IPS DF 6.9 (cell line): Measurements from ENCODE around the gene LIF.

Experiments
- DNase-seq: peaks from one replicate; pipeline ENCODE4 v3.0.0-alpha.2; 2013; ENCODE audit warnings: low read depth, low spot score
- H3K27ac ChIP-seq: one replicate; pipeline ENCODE4 v1.5.1; 2013; ENCODE audit warnings: low read length, control low read depth
- H3K27me3 ChIP-seq: 2 replicates; pipeline ENCODE4 v1.6.1; 2013; ENCODE audit warnings: mild to moderate bottlenecking, low read length; ENCODE audit not compliant: control insufficient read depth, insufficient read depth
- H3K36me3 ChIP-seq: 2 replicates; pipeline ENCODE4 v1.6.1; 2013; ENCODE audit warnings: low read length; ENCODE audit not compliant: control insufficient read depth, insufficient read depth
- H3K4me1 ChIP-seq: 2 replicates; pipeline ENCODE4 v1.6.1; 2013; ENCODE audit warnings: low read length; ENCODE audit not compliant: control insufficient read depth, insufficient read depth
- H3K4me3 ChIP-seq: 2 replicates; pipeline ENCODE4 v1.5.1; 2013; ENCODE audit warnings: mild to moderate bottlenecking, low read length
- H3K9me3 ChIP-seq: 2 replicates; pipeline ENCODE4 v1.6.1; 2013; ENCODE audit warnings: low read length, inconsistent platforms; ENCODE audit not compliant: control insufficient read depth, insufficient read depth
- WGBS: extraction: QIAGEN DNeasy Blood & Tissue Kit; methylation state at CpG from one replicate; pipeline ENCODE4 v1.1.7; 2013; ENCODE audit warnings: mixed read lengths, missing lambda C conversion rate; ENCODE audit not compliant: insufficient read length, insufficient coverage; 5-methylcytosine and 5-hydroxymethylcytosine counted together

The LIF gene

DNA sequence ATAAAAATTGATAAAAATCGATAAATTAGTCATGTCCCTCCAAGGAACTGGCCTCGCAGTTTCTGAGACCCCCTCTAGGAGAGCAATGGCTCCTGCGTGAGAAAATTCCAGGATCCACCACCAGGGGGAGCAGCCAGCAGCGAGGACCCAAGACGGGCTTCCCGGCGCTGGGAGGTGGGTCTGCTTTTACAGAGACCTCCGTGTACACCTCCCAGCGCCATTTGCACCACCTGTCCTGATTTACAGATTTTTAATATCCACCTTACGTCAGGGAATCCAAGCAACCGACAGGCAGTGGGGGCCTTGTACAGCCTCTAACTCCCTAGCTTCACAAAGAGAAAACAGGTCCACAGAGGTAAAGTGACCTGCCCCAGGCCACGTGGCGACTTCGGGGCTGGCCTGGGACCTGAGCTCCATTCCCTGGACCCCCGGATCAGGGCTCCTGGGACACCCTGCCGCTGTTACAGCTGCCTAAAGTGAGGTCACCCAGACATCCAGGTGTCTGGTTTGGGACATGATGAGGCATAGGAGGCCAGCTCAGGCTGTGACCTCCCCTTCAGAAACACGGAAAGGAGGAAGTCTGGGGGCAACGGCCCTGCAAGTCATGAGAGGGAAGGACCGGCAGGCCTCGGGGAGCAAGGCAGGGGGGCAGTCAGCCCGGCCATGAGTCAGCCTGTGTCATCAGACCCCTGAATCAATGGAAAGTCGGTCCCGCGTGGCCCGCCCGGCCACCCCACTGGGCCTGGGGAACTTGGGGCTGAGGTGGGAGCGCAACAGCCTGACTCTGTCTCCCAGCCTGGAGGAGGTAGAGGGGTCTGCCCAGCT lies 16.6 kb upstream of the LIF start:
- Histone ChIP-seq H3K27me3 (no peaks in the 10 kb centered on the region), H3K36me3 (no peaks in the 10 kb centered on the region), H3K4me1 (no peaks in the 10 kb centered on the region), H3K27ac (no peak overlapping the region), H3K4me3 (no peak overlapping the region), H3K9me3 (no peaks in the 10 kb centered on the region)
- DNase-seq, result no peak
- WGBS, result no CpG with 5 or more reads among the region's 27 CpGs

DNA sequence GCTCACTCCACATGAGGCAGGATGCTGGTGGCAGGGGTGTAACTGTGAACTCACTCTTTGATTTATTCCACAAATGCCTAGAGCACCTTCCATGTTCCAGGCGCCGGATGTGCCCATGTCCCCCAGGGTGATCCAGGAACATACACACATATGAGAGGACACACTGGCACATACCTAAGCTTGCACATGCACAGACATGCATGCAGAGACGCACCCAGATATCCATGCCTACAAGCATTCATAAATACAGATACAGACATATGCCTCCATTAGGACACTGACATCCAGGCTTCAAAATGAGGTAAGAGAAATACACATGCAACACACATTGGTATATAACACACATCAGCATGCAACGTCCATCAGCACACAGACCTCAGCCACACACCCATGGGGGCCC lies 15.6 kb upstream of the LIF start:
- Histone ChIP-seq H3K9me3 (no peaks in the 10 kb centered on the region), H3K27me3 (no peaks in the 10 kb centered on the region), H3K4me3 (no peak overlapping the region), H3K36me3 (no peaks in the 10 kb centered on the region), H3K4me1 (peaks cover 5% of the 10 kb centered on the region), H3K27ac (no peak overlapping the region)
- WGBS, result no CpG with 5 or more reads among the region's 4 CpGs
- DNase-seq, result no peak

DNA sequence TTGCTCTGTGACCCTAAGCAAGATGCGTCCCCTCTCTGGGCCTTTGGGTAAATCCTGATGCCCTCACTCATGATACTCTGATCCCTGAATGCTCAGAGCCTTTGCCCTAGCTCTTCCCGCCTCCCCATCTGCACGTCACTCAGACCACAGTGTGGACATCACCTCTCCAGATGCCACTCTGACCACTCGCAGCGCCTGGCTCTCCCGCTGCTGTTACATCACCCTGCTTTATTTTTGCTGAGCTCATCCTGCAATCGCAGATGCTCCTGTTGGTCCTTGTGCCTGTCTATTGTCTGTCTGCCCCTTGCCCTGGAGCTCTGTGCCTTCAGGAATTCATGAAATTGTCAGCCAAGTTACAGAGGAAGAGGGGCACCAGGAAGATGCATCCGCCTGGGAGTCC lies 14.6 kb upstream of the LIF start:
- Histone ChIP-seq H3K4me3 (no peak overlapping the region), H3K9me3 (no peaks in the 10 kb centered on the region), H3K27me3 (no peaks in the 10 kb centered on the region), H3K4me1 (peaks cover 5% of the 10 kb centered on the region), H3K27ac (no peak overlapping the region), H3K36me3 (no peaks in the 10 kb centered on the region)
- no peak for DNase-seq
- WGBS, result no CpG with 5 or more reads among the region's 8 CpGs

DNA sequence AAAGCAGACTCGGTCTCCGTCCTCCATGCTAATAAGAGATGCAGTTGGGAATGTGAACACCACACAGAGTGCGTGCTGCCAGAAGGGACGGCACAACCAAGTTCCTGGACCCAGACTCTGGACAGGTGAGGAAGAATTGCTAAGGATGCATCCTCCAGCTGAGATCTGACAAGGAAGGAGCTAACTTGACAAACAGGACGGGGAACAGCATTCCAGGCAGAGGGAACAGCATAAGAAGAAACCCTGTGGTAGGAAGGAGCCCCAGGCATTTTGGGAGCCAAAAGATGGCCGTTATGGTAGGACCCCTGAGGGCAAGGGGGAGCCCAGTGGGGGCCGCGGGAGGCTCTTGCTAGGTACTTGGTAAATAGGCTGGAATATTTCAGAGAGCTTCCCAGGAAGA lies 14.1 kb upstream of the LIF start:
- H3K27ac ChIP-seq, result no peak overlapping the region
- peaks cover 6% of the 10 kb centered on the region for H3K4me1 ChIP-seq
- no peak for DNase-seq
- H3K9me3 ChIP-seq, result no peaks in the 10 kb centered on the region
- no peaks in the 10 kb centered on the region for H3K36me3 ChIP-seq
- H3K27me3 ChIP-seq, result no peaks in the 10 kb centered on the region
- no CpG with 5 or more reads among the region's 8 CpGs for WGBS
- no peak overlapping the region for H3K4me3 ChIP-seq

DNA sequence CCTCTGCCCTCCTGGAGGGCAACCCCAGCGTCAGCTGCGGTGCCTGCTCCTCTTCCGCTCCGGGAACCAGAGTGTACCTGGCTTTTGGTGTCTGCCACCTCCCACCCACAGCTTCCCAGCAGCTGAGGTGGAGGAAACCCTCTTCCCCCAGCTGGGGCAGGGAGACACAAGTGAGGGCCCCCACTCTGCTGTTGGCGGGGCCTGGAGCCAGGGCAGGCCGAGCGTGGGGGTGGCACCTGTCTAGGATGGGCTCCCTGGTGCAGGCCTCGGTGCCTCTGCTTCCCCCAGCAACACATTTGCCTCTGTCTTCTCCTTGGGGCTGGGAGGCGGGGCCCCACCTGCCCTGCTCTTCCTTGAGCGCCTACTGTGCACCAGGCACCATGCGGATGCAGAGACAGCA lies 13.7 kb upstream of the LIF start:
- peaks cover 6% of the 10 kb centered on the region for H3K4me1 ChIP-seq
- no peaks in the 10 kb centered on the region for H3K36me3 ChIP-seq
- H3K27ac ChIP-seq, result no peak overlapping the region
- DNase-seq, result no peak
- H3K27me3 ChIP-seq, result no peaks in the 10 kb centered on the region
- no peaks in the 10 kb centered on the region for H3K9me3 ChIP-seq
- no CpG with 5 or more reads among the region's 11 CpGs for WGBS
- H3K4me3 ChIP-seq, result no peak overlapping the region

DNA sequence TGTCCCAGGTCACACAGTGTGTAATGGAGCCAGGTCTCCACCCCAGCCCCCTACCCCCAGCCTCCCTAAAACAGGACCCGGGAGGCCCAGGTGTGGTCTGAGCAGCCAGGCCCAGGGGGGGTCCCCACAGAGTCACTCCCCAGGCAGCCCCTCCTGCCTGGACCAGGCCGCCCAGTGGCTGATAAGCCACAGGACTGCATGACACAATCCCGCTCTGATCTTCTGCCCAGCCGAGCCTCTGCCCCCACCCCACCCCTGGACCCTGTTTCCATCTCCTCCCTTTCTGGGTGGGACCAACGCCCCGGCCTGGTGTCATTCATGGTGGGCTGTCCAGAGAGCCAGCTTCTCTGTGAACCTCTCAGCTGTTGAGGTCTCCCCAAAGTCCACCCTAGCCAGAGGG lies 7.8 kb upstream of the LIF start:
- Histone ChIP-seq H3K27me3 (no peaks in the 10 kb centered on the region), H3K4me1 (peaks cover 9% of the 10 kb centered on the region), H3K4me3 (no peak overlapping the region), H3K36me3 (no peaks in the 10 kb centered on the region), H3K27ac (no peak overlapping the region), H3K9me3 (no peaks in the 10 kb centered on the region)
- WGBS, result no CpG with 5 or more reads among the region's 6 CpGs
- no peak for DNase-seq

DNA sequence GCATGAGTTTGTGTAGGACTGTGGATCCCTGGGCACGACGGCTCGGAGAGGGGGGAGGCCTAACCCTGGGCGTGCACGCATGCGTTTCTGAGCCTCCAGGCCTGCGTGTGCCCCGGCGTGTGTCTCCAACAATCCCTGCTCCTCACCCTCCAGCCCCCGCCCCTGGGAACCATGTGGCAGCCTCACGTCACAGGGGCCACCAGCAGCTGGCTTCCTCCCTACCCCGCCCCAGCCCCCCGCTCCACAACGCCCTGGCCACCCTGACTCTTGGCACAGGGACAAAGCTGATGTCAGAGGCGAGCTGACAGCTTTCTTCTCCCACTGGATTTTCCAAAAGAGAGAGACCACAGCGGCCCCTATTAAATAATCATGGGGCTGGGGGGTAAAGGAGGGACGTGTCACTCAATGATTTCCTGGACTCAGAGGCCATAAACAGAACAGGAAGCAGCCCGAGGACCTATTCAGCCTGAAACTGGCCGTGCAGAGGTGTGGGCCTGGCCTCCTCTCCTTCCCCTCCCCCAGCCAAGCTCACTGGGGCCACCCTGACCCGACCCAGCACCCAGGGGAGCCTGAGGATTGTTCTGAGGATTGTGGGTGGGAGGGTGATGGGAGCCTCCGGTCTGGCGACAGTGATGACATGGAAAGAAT lies 6.8 kb upstream of the LIF start:
- Histone ChIP-seq H3K4me3 (no peak overlapping the region), H3K9me3 (no peaks in the 10 kb centered on the region), H3K4me1 (peaks cover 9% of the 10 kb centered on the region), H3K27me3 (no peaks in the 10 kb centered on the region), H3K27ac (no peak overlapping the region), H3K36me3 (no peaks in the 10 kb centered on the region)
- no peak for DNase-seq
- WGBS, result no CpG with 5 or more reads among the region's 22 CpGs

DNA sequence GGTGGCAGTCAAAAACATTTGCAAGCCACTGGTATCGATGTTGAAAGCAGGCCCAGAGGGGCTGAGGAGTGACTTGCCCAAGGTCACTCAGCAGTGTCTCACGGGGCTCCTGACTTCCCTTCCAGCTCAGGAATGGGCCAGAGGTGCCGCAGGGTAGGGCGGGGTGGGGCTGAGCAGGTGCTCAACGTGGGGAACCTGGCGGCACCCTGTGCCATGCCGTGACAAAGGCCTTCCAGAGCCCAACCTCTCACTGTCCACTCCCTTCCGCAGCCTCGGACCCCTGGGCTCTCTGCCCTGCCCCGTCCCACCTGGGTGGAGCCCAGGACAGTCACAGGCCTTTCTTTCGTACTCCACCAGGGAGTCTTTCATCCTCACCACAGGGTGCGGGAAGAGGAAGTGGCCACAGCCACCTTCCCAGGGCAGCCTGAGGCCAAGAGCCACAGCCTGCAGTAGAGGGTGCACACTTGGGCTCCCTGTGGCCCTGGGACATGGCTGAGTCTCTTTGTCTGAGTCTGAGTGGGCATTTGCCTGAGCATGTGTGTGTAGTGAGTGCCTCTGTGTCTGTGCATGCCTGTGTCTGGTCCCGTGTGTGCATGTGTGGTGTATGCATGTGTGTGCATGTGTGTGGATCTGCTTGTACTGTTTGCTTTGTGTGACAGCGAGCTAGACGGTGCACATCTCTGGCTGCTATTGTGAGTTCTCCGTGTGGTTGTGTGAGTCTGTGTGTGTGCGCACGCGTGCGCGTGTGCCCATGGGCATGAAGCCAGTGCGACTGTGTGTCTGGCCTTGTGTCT lies 6.0 kb upstream of the LIF start:
- H3K36me3 ChIP-seq, result no peaks in the 10 kb centered on the region
- H3K4me1 ChIP-seq, result peaks cover 8% of the 10 kb centered on the region
- H3K4me3 ChIP-seq, result no peak overlapping the region
- no peak for DNase-seq
- no CpG with 5 or more reads among the region's 22 CpGs for WGBS
- H3K27ac ChIP-seq, result no peak overlapping the region
- H3K9me3 ChIP-seq, result no peaks in the 10 kb centered on the region
- no peaks in the 10 kb centered on the region for H3K27me3 ChIP-seq

DNA sequence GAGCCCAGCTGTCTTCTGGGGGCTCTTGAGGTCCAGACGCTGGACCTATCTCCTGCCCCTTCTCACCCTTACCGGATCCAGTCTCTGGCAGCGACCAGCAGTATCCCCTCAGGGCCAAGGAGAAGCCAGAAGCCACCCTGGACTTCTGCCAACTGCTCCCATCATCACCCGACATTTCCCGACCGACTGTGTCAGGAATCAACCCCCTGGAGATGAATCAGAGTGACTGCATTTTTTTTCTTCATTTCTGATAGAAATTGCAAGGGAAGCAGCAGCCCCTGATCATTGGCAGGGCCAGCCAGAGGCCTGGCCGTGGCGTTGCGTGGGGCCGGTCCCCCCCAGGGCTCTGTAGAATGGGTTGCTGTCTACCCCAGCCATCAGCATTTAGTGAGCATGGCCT lies 5.2 kb upstream of the LIF start:
- Histone ChIP-seq H3K4me3 (no peak overlapping the region), H3K27ac (no peak overlapping the region), H3K4me1 (peaks cover 5% of the 10 kb centered on the region; the same call in 1 of the 2 replicates), H3K27me3 (no peaks in the 10 kb centered on the region), H3K9me3 (no peaks in the 10 kb centered on the region), H3K36me3 (no peaks in the 10 kb centered on the region)
- WGBS, result no CpG with 5 or more reads among the region's 10 CpGs
- DNase-seq, result no peak

DNA sequence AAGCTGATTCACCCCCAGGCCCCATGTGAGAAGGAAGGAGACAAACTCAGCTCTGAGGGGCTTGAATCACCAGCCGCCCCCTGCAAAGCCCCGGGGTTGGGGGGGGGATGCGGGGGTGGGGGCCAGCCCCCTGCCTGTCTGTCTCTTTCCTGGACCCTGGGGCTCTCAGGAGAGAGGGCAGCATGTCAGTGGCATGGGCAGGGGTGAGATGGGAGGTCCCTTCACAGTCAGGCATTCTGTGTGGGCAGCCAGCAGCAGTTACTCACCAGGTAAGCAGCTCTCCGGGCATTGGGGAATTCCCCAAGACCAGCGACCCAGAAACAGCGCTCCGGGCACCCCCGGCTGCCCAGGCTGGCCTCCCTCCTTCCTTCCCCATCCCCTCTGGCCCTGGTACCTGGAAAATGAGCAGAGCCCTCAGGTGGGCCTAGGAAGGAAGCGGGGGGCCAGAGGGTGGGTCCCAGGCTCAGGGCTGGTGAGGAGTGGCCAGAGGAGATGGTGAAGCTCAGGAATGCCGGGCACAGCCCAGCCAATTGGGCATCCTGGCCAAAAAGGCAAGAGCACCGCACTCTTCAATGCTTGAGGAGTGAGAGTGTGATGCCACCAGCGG lies 4.2 kb upstream of the LIF start:
- DNase-seq, result no peak
- WGBS, result no CpG with 5 or more reads among the region's 12 CpGs
- Histone ChIP-seq H3K4me3 (no peak overlapping the region), H3K4me1 (peaks cover 5% of the 10 kb centered on the region), H3K27me3 (no peaks in the 10 kb centered on the region), H3K27ac (no peak overlapping the region), H3K36me3 (no peaks in the 10 kb centered on the region; the same call in 1 of the 2 replicates), H3K9me3 (no peaks in the 10 kb centered on the region)
